Fibroblast of skin of left quadriceps (primary cell): ENCODE measurements around the gene MALAT1.
A peak's percentile ranks its signal among the peaks of the same experiment; 100 is the strongest.

Experiments
- DNase-seq, 2 experiments: peaks; one replicate each; pipeline ENCODE4 v3.0.0-alpha.2; 2013; ENCODE audit warnings: low read depth in 2 of 2

Gene MALAT1

DNA sequence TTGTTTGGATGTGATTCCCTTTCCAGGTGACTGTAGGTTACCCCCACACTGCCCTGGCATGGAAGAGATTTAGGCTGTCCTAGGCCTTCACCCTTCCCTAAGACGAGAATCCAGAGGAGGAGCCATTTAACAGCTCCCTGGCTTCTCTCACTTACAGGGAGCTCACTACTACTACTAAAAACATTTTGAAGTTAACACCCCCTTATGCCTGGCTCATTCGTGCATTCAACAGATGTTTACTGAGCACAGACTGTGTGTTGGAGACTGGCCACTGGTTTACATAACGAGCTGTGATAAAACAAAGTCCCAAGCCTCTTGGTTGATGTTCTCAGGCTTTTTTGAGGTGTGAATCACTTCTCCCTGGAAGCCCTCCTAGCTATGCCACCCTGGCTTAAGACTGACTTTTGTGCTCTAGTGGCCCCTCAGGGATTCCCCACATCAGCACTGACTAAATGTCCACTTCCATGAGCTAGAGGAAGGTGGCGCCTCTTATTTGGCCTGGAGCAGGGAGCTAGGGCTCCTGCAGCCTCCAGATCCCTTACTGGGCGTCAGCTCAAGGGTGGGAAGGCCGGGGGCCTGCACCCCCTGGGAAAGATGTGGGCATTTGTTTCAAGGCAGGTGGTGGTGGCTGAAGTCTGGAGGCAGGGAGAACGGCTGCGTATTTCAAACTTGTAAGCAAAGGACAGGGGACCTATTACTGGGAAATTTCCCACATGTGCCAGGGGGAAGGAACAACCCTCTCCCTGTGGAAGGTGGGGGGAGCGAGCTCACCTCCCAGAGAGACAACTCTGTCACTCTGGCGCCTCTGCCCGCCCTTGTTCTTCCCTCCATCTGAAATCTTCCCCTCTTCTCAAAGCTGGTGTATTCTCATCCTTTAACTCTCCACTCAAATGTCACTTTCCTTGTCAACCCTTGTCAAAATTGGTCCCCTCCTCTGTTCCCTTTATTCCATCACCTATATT, 19.4 kb upstream of the MALAT1 start:
- peak; percentile 49 to 52 for DNase-seq

DNA sequence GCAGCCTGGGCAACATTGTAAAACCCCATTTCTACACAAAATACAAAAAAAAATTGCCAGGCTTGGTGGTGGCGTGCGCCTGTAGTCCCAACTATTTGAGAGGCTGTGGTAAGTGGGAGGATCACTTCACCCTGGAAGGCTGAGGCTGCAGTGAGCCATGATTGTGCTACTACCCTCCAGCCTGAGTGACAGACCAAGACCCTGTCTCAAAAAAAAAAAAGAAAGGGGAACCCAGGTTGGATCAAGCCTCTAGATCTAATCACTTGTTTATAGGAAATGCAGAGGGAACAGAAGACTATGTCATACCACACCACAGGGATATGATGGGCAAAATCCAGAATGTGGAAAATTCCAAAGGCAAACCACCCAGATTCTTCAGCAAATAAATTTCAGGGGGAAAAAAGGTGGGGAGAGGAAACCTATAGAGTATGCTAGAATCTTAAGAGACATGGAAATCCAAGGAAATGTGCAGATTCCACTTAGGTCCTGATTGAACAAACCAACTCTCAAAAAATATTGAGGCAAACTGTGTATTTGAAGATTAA, 16.5 kb upstream of the MALAT1 start:
- DNase-seq = no peak

DNA sequence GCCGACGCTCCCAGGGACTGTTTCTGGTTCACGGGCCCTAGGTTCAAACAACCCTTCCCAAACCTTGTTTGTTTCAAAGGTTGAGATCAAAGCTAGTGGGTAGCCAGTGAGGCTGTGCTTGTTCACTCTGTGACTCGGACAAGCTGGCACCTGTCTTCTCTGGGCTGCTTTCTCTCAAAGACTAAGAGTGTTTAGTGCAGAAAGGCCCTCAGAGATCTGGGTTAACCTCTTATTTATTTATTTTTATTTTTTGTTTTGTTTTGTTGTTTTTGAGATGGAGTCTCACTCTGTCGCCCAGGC, 13.0 kb upstream of the MALAT1 start:
- no peak for DNase-seq

DNA sequence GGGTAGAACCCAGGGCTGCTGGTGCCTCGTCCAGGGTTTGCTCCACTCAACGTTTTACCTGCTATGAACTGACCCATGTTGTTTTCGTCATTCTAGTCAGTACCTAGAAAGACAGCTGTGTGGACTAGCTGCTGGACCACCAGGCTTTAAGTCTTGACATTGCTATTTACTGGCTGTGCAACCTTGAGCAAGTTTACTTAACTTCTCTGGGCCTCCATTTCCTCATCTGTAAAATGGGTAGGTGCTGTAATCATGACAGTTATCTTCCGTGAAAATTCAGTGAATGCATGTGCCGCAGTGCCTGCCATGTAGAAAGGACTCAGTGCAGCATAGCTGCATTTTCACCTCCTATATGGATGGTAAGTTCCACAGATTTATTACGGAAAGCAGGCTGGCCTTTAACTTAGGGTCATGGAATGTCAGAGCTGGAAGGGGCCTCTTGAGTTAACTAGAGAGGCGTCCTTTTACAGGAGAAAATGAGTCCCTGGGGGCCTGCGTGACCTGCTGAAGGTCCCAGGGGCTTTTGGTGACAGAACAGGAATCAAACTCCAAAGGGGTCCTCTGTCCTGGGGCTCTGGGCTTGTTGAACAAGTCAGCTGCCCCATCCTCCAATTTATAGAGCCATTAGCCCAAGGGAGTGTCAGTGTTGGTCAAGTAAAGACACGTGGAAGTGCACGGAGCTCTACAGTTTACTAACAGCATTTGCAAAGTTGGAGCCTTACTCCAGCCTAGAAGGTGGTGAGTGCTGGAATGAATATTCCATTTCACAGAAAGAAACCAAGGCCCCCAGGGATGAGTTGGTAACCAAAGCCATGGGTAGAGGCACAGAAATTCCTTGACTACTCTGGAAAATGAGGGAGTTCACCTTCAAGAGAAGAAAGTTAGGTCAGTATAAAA, 12.0 kb upstream of the MALAT1 start:
- DNase-seq = no peak

DNA sequence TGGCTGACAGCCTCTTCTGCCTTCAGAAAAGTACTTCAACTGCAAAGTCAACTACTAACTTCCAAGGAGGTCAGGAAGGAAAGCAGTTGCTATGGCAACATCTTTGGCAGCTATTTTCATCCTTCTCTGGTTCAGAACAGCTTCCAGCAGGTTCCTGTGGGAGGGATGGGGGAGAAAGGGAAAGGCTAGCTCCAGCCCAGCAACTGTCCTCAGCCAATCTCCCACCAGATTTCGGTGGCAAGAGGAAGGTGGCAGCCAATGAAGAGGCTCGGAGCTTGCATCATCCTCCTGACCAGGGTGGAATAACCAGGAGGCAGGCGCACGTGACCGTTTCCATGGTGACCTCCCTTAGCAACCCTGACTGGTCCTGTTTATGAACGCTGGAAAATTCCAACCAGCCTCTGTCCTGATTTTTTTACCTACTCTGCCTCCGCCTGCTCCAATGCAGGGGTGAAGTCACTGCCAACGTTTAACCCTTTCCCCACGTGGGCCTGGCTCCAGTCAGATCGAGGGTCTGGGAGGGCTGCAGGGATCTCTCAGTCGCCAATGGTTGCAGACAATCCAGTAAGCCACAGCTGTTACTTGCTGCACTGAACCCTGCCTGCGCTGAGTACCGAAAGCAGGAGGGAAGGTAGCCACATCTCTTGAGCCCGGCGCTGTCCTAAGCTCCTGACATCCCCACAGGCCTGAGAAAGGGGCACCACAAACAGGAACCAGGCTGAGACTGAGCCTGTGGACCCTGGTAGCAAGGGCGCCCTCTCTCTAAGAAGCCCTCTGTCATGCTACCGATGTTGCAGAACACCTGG, 11.2 kb upstream of the MALAT1 start:
- DNase-seq = peak; percentile 100

DNA sequence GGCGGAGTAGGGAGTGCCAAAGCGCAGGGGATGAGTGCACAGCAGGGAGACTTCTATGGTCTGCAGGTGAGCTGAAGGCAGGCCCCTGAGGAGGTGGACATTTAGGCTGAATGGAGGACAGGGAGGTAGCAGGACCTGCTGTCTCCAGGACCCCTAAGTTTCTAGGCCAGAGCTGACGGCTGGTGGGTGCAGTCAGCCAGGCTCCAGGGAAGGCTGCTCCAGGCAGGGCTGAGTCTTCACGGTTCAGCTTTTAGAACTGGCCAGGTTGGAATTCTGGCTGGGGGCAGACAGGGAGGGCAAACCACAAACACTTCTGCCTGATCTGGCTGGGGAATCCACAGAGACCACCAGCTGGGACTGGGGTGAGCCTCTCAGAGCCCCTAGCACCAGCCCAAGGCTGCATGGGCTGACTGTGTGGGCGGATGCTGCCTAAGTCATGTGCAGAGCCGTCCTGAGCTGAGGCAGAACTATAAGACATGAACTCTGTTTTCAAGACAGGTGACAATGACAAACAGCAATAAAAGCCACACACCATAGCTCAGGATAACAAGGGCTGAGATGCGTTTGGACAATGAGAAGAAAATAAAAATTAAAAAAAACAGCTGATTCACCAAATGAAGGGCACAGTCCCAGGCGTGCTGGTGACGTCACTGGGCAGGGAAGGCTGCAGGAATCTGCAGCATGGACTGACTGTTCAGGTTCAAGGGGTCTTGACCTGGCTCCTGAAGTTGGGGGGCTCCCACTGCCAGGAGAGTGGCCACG, 10.4 kb upstream of the MALAT1 start:
- no peak for DNase-seq

DNA sequence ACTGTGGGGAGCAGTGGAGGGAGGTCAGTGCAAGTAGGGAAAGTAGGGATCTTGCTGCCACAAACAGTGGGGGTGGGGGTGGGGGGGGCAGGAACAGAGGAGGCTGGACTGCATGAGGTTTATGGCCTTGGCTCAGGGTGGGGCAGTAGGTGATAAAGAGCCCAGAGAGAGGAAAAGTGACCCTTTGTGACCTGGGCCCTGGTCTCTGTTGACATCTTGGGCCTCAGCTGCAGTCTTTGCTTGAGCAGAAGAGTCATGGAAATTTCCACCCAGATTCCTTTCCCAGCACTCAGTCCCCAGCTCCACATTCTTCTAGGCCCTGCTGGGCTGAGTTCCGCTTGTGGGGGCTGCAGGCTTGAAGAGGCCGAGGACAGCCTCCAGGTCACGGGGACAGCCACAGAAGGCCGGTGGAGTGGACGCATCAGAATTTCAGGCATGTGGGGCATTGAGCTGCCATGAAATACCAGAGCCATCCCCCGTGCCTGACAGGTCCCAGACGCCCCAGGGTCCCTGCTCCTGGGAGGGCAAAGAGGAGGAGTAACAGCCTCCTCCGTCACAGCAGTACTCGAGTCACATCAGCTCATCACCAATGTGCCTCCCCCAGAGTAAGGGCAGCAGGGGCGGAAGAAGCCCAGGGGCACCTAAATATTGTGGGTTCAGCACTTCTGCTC, 9.7 kb upstream of the MALAT1 start:
- no peak for DNase-seq

DNA sequence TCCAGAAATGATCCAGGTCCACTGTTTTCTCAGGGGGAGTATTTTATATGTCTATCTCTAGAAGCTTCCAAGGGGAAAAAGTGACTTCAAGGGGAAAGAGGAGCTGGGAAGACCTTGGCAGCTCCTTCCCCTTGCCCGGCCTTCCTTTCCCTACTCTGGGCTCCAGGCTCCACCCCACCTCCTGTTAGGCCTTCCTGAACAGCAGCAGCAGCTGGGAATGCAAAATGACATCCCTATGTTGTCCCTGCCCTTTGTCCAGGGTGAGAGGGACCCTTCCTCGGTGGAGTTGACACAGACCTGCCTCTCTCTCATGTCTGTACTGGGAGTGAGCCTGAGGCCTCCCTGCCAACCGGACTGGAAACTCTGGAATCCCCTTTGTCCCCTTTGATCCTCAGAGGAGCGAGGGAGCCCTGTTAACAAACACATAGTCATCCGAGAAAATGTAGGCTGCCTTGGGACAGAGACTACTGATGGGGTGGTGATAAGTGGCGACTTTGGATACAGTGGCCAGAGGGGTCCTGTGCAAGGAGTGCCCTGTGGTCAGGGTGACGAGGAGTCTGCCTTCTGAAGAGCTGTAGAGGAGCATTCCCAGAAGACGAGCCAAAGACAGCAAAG, 9.0 kb upstream of the MALAT1 start:
- DNase-seq = no peak

DNA sequence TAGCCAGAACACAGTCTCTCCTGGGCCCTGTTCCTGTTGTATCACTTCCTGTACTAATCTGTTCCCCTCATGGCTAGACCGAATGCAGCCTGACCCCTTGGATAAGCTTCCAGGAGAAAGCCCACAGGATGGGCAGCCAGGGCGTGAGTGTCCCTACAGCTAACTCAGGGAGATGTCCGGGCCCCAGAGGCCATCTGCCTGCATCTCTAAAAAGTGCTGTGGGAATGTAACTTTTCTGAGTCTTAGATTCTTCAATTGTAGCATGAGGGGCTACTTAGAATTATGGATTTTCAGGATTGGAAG, 7.7 kb upstream of the MALAT1 start:
- no peak for DNase-seq

DNA sequence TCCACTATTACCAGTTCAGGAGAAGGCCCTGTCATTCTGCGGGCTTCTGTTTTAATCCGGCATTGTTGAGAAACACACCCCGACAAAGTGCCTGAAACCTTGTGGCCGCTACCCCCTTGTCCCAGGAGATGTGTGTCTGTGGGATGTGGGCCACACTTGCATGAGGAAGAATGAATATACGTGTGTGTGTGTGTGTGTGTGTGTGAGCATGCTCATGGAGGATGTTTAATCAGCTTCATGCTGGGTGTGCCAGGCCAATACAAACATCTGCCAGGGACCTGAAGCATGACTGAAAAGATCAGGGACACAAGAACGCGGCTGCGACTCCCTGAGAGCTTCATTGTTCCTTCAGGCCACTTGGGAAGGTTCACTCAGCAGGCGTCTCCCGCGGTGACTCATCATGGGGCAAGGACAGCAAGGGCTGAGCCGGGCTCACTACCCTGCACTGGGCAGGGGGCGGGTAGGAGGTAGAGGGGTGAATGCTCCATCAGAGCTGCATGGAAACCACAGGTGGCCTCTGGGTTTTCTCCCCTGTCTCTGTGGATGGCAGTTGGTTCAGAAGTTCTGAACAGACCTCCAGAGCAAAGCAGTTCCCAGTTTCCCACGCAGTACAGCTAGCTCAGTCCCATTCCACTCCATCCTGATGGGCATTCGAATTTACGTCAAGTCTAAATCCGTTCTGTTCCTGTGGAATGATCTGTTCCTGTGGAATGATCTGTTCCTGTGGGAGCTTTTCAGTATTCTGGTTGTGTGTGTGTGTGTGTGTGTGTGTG, 7.0 kb upstream of the MALAT1 start:
- DNase-seq = peak; percentile 82 to 86

DNA sequence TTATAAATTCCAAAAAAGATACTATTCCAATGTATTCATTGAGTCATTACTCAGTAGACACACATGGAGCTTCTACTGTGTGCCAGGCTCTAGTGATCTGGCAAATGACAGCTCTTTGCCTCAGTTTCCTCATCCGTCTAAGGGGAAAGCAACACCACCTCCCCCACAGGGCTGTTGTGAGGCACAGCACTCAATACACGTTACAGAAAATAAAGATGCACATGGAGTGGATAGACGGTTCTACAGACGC, 6.5 kb upstream of the MALAT1 start:
- DNase-seq = no peak

DNA sequence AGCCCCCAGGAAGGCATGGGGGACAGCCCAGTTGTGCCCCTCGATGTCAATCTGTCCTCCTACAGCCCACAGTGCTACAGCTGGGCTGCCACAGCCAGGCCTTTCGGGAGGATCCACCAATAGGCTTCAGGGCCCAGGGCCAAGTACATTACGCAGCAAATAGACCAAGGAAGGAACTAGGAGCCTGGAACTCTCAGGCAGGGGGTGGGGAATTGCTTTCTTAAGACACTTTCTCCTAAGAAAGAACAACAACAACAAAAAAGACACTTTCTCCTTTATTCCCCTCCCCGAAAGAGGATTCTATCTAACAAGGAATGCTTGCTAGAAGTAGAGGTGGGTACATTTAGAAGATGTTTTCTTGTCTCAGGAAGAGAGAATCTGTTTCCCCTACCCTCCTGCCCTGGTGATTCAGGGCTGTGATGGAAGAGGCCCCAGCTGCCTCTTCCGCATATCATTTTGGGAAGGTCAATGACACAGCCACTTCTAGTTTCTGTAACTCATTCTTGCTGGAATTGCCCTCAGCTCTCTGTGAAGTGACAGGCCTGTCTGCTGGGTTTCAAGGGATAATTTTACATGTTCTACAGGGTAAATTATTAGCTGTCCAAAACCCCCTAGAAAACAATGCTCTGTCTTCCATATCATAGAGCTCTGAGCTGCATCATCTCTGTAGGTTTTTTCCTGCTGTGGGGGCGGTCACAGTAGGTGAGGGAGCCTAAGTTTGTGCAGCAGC, 6.0 kb upstream of the MALAT1 start:
- peak in 1 of 2 experiments; percentile 57 for DNase-seq

DNA sequence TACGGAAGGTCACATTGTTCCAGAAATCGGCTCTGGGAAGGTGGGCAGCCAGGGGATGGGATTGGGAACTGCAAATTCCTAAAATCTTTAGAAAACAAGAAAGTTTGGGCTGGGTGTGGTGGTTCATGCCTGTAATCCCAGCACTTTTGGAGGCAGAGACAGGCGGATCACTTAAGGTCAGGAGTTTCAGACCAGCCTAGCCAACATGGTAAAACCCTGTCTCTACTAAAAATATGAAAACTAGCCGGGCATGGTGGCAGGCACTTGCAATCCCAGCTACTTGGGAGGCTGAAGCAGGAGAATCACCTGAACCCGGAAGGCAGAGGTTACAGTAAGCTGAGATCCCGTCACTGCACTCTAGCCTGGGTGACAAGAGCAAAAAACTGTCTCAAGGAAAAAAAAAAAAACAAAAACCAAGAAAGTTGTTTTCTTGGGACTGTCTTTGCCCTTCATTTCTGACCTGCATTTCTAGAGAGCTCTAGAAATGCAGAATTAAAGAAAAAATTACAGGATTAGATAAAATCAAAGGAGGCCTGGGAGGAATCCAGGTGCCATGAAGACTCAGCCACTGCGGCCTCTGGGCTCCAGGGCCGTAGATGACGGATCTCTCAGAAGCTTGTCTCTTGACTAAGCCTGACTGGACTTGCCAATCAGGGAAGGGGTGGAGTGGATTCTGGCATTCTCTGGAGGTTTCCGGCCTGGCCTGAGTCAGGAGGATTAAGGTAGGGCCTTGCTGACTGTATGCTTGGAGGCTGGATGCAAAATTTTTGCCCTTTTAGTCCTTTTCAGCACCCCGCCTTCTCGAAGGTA, 5.3 kb upstream of the MALAT1 start:
- DNase-seq = peak; percentile 71 to 80

DNA sequence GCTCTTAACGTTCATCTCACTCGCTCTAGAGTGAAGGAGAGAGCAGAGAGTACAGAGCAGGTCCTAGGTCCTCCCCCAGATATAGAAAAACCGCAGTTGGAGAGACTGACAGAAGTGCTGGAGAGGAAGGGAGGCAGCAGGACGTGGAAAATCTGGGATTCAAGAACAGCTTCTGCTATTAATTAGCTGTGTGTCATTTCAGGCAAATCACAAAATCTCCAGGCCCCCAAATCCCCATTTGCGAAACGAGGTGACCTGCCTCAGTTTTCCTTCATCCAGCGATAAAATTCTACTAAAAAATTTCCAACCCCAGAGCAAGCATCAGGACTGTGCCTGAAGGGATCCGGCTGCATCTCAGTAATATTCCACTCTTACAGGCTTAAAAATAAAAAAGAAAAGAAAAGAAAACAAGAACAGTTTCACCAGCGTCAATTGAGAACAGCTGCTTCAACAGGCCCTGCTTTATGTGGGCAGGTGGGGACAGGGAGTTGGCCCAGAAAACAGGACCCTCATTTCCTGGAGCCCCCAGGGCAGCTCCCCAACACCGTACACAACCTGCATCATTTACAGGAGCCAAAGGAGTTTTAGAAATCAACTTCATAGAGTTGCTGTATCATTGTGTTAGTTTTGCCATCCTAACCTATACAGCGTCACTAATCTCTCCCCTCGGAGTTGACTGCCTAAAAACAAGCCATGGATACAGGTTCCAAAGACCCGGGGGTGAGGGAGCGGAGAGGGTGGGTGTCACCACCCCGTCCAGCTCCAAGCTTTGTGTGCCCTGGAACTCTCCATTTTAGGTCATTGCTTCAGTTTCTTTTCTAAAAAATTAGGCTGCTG, 2.3 kb upstream of the MALAT1 start:
- DNase-seq = no peak

DNA sequence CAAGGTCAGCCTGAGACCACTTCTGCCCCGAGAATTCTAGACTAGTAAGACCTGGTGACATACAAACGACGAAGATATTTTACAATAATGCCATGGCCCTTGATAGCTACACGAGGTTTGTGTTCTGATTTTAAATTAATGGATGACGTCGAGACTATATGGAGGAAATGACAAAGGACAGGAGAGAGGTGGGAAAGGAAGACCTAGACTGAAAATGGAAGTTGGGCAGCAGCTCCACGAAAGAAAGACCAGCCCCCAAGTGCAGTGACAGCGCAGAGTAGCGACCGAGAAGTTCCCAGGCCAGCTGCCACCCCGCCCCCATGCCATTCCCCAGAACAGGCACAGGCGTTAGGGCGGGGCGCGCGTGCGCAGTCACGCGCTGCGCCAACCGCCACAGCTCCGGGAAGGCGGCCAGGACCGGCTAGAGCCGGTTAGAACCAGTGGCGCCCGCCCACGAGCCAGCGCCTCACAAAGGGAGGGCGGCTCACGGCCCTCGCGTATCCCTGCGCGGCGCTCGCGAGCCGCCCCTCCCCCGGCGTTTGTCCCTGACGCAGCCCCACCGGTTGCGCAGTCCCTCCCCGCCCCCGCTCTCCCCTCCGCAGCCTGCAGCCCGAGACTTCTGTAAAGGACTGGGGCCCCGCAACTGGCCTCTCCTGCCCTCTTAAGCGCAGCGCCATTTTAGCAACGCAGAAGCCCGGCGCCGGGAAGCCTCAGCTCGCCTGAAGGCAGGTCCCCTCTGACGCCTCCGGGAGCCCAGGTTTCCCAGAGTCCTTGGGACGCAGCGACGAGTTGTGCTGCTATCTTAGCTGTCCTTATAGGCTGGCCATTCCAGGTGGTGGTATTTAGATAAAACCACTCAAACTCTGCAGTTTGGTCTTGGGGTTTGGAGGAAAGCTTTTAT, 1.5 kb upstream of the MALAT1 start:
- DNase-seq = peak; percentile 98

DNA sequence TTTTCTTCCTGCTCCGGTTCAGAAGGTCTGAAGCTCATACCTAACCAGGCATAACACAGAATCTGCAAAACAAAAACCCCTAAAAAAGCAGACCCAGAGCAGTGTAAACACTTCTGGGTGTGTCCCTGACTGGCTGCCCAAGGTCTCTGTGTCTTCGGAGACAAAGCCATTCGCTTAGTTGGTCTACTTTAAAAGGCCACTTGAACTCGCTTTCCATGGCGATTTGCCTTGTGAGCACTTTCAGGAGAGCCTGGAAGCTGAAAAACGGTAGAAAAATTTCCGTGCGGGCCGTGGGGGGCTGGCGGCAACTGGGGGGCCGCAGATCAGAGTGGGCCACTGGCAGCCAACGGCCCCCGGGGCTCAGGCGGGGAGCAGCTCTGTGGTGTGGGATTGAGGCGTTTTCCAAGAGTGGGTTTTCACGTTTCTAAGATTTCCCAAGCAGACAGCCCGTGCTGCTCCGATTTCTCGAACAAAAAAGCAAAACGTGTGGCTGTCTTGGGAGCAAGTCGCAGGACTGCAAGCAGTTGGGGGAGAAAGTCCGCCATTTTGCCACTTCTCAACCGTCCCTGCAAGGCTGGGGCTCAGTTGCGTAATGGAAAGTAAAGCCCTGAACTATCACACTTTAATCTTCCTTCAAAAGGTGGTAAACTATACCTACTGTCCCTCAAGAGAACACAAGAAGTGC, 661 bp upstream of the MALAT1 start:
- DNase-seq = no peak
